ENCODE results near the gene JAG1.

GRCh38 chr20:10658051-10658823 is 15.6 kb downstream of the JAG1 start:
- no peak for TF ChIP-seq NFIC (IDR thresholded peaks at IDR 0.05)
- TF ChIP-seq MAX (IDR thresholded peaks at IDR 0.05) = no peak
- no peak for TF ChIP-seq RAD21 (IDR thresholded peaks at IDR 0.05; ENCODE audit: low read depth)
- no peak for TF ChIP-seq TAF1 (IDR thresholded peaks at IDR 0.05; ENCODE audit: low read depth)
- TF ChIP-seq FOXM1 (IDR thresholded peaks at IDR 0.05; ENCODE audit: borderline replicate concordance, low read depth) = no peak
- TF ChIP-seq EP300 (IDR thresholded peaks at IDR 0.05; ENCODE audit: borderline replicate concordance) = no peak
- no peak for TF ChIP-seq REST (IDR thresholded peaks at IDR 0.05; ENCODE audit: low read depth)
- no peak for TF ChIP-seq YY1 (IDR thresholded peaks at IDR 0.05; ENCODE audit: low read depth)
- TF ChIP-seq USF1 (IDR thresholded peaks at IDR 0.05) = no peak
- TF ChIP-seq TCF12 (IDR thresholded peaks at IDR 0.05; ENCODE audit: low read depth) = no peak
- TF ChIP-seq CREB1 (IDR thresholded peaks at IDR 0.05; ENCODE audit: low read depth) = no peak

Measured in Ishikawa (cell line).